HepG2 (cell line): ENCODE measurements around the gene ESR1. TPM values are rescaled to one million over a fixed set of nuclear protein-coding genes. Genes with fewer than 3 reads are reported as not detected.
A peak's percentile ranks its signal among the peaks of the same experiment; 100 is the strongest.

Experiments
- ATF7-NPFF ChIP-seq: sonication (generic); formaldehyde crosslinking; IDR thresholded peaks from 2 replicates; pipeline ENCODE4 v1.8.1; 2023; ENCODE audit warnings: mild to moderate bottlenecking, low read depth, missing genetic modification reagents, moderate library complexity
- CAMTA2 ChIP-seq: sonication (generic); formaldehyde crosslinking; IDR thresholded peaks from 2 replicates; pipeline ENCODE4 v1.4.0; 2020; ENCODE audit warnings: mild to moderate bottlenecking, missing genetic modification reagents, borderline replicate concordance
- GTF2F1 ChIP-seq: fragments of 150-350 bp; IDR thresholded peaks from 2 replicates; pipeline ENCODE4 v1.6.1; 2014; ENCODE audit warnings: low read length
- HHEX ChIP-seq: IDR thresholded peaks from 2 replicates; pipeline ENCODE4 v1.6.1; 2016; ENCODE audit warnings: control low read depth
- MBD4 ChIP-seq: IDR thresholded peaks from 2 replicates; pipeline ENCODE4 v1.6.1; 2012; ENCODE audit warnings: low read length, inconsistent platforms, borderline replicate concordance
- MIXL1 ChIP-seq: IDR thresholded peaks from 2 replicates; pipeline ENCODE4 v1.6.1; 2016
- NPAS2 ChIP-seq: sonication (generic); formaldehyde crosslinking; IDR thresholded peaks from 2 replicates; pipeline ENCODE4 v1.8.0; 2022; ENCODE audit warnings: mild to moderate bottlenecking, missing genetic modification reagents, borderline replicate concordance
- PAF1 ChIP-seq: IDR thresholded peaks from 2 replicates; pipeline ENCODE4 v1.6.1; 2016; ENCODE audit warnings: missing genetic modification reagents, missing compliant biosample characterization
- PHF5A ChIP-seq: IDR thresholded peaks from one replicate; pipeline ENCODE4 v1.6.1; 2018; ENCODE audit warnings: low read depth, missing genetic modification reagents; ENCODE audit not compliant: unreplicated experiment
- RAD21 ChIP-seq: fragments of 450-650 bp; formaldehyde crosslinking; IDR thresholded peaks from 2 replicates; pipeline ENCODE4 v1.5.0; 2020; ENCODE audit warnings: mild to moderate bottlenecking
- SIN3A ChIP-seq: IDR thresholded peaks from 2 replicates; pipeline ENCODE4 v1.6.1; 2011; ENCODE audit warnings: low read depth, mild to moderate bottlenecking, control low read depth, low read length, borderline replicate concordance
- SP140L ChIP-seq: sonication (generic); formaldehyde crosslinking; IDR thresholded peaks from 2 replicates; pipeline ENCODE4 v1.4.0; 2020; ENCODE audit warnings: missing genetic modification reagents, borderline replicate concordance
- TCF7L2 ChIP-seq: IDR thresholded peaks from 2 replicates; pipeline ENCODE4 v1.6.1; 2011; ENCODE audit warnings: mild to moderate bottlenecking, low read depth, low read length, moderate library complexity
- THYN1 ChIP-seq: sonication (generic); formaldehyde crosslinking; IDR thresholded peaks from 2 replicates; pipeline ENCODE4 v1.8.1; 2023; ENCODE audit warnings: low read depth, mild to moderate bottlenecking, moderate library complexity, missing genetic modification reagents, borderline replicate concordance
- TOE1 ChIP-seq: sonication (generic); formaldehyde crosslinking; IDR thresholded peaks from 2 replicates; pipeline ENCODE4 v1.4.0; 2020; ENCODE audit warnings: mild to moderate bottlenecking, missing genetic modification reagents
- ZEB1 ChIP-seq: IDR thresholded peaks from 2 replicates; pipeline ENCODE4 v1.6.1; 2012; ENCODE audit warnings: mild to moderate bottlenecking, low read depth, inconsistent platforms; ENCODE audit not compliant: insufficient replicate concordance
- ZFAT ChIP-seq: sonication (generic); formaldehyde crosslinking; conservative IDR thresholded peaks from 2 replicates; pipeline ENCODE4 v1.8.1; 2023; ENCODE audit warnings: missing genetic modification reagents, inconsistent platforms
- ZNF12 ChIP-seq: sonication (generic); formaldehyde crosslinking; IDR thresholded peaks from 2 replicates; pipeline ENCODE4 v1.5.0; 2020; ENCODE audit warnings: missing genetic modification reagents
- ZNF333 ChIP-seq: sonication (generic); formaldehyde crosslinking; IDR thresholded peaks from 2 replicates; pipeline ENCODE4 v1.4.0; 2020; ENCODE audit warnings: mild to moderate bottlenecking, missing genetic modification reagents, borderline replicate concordance
- ZNF335 ChIP-seq: sonication (generic); formaldehyde crosslinking; IDR thresholded peaks from 2 replicates; pipeline ENCODE4 v1.4.0; 2020; ENCODE audit warnings: missing genetic modification reagents
- ZNF33B ChIP-seq: sonication (generic); formaldehyde crosslinking; IDR thresholded peaks from 2 replicates; pipeline ENCODE4 v1.5.1; 2020; ENCODE audit warnings: mild to moderate bottlenecking, missing genetic modification reagents
- ZNF350 ChIP-seq: sonication (generic); formaldehyde crosslinking; IDR thresholded peaks from 2 replicates; pipeline ENCODE4 v1.4.0; 2020; ENCODE audit warnings: mild to moderate bottlenecking, low read depth, missing genetic modification reagents, borderline replicate concordance
- ZNF556 ChIP-seq: sonication (generic); formaldehyde crosslinking; IDR thresholded peaks from 2 replicates; pipeline ENCODE4 v1.4.0; 2020; ENCODE audit warnings: mild to moderate bottlenecking, missing genetic modification reagents, borderline replicate concordance
- ZNF616 ChIP-seq: sonication (generic); formaldehyde crosslinking; IDR thresholded peaks from 2 replicates; pipeline ENCODE4 v1.5.0; 2020; ENCODE audit warnings: low read depth, mild to moderate bottlenecking, missing genetic modification reagents
- ZNF678 ChIP-seq: sonication (generic); formaldehyde crosslinking; IDR thresholded peaks from 2 replicates; pipeline ENCODE4 v1.4.0; 2020; ENCODE audit warnings: mild to moderate bottlenecking, missing genetic modification reagents
- ZNF883 ChIP-seq: sonication (generic); formaldehyde crosslinking; IDR thresholded peaks from 2 replicates; pipeline ENCODE4 v1.5.1; 2020; ENCODE audit warnings: mild to moderate bottlenecking, missing genetic modification reagents; ENCODE audit errors: not compliant biosample characterization
- polyA plus RNA-seq, 8 experiments: library from polyadenylated mRNA; depleted of rRNA in 3 of 8; stranded (reverse) in 7 of 8; unstranded in 1 of 8; fragments of >200 nt; fragmentation: Illumina TruSeq in 4 of 8; extraction: Trizol in 4 of 8; gene quantifications; 2 replicates each; pipeline versions ENCODE4 v1.2.1 to v1.2.3, GENCODE V29; 2011 to 2016; ENCODE audit warnings: low read depth in 4 of 8, missing spikeins in 1 of 8, mixed read lengths in 1 of 8; ENCODE audit not compliant: insufficient read depth in 1 of 8
- total RNA-seq, 5 experiments: library from RNA; depleted of rRNA; stranded (reverse); fragments of >200 nt; fragmentation: Illumina TruSeq; extraction: Trizol; gene quantifications; 2 replicates each; pipeline ENCODE4 v1.2.3, GENCODE V29; 2016; ENCODE audit warnings: low read depth in 1 of 5
- TF ChIP-seq, protein P1 (sequence below): sonication (generic); formaldehyde crosslinking; IDR thresholded peaks from 2 replicates; pipeline ENCODE4 v1.4.0; 2020; ENCODE audit warnings: low read depth, mild to moderate bottlenecking, missing genetic modification reagents
- TF ChIP-seq, protein P2 (sequence below): IDR thresholded peaks from 2 replicates; pipeline ENCODE4 v1.6.1; 2016; ENCODE audit warnings: missing genetic modification reagents, missing compliant biosample characterization
- TF ChIP-seq, protein P3 (sequence below): sonication (generic); formaldehyde crosslinking; IDR thresholded peaks from 2 replicates; pipeline ENCODE4 v1.8.1; 2023; ENCODE audit warnings: mild to moderate bottlenecking, missing genetic modification reagents
- TF ChIP-seq, protein P4 (sequence below): sonication (generic); formaldehyde crosslinking; IDR thresholded peaks from 2 replicates; pipeline ENCODE4 v1.5.0; 2020; ENCODE audit warnings: missing genetic modification reagents

Gene ESR1
- total and polyA plus RNA-seq, 2 of the 13 experiments (the other 11 are each of a cell fraction or from before 2014, with no cell fraction given) = not detected

DNA sequence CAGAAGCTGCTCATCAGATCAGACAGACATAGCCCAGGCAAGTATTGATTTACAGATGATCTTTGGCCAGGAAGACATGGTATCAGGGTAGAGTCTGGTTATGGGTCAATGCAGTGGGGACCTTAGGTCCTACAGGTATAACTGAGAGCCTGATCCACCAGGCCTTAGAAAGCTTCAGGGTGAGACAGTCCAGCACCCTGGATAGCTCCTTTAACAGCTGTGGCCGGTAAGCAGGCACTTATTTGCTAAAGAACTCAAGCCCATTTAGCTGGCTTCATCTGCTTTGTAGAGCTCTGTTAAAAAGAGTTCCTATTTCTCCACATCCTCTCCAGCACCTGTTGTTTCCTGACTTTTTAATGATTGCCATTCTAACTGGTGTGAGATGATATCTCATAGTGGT lies 39.6 kb downstream of the ESR1 start (continued):
- TF ChIP-seq, protein P1, sequence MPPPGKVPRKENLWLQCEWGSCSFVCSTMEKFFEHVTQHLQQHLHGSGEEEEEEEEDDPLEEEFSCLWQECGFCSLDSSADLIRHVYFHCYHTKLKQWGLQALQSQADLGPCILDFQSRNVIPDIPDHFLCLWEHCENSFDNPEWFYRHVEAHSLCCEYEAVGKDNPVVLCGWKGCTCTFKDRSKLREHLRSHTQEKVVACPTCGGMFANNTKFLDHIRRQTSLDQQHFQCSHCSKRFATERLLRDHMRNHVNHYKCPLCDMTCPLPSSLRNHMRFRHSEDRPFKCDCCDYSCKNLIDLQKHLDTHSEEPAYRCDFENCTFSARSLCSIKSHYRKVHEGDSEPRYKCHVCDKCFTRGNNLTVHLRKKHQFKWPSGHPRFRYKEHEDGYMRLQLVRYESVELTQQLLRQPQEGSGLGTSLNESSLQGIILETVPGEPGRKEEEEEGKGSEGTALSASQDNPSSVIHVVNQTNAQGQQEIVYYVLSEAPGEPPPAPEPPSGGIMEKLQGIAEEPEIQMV (CRISPR knock-in tag) = no peak
- no peak for TF ChIP-seq GTF2F1
- no peak for TF ChIP-seq HHEX
- TF ChIP-seq, protein P2, sequence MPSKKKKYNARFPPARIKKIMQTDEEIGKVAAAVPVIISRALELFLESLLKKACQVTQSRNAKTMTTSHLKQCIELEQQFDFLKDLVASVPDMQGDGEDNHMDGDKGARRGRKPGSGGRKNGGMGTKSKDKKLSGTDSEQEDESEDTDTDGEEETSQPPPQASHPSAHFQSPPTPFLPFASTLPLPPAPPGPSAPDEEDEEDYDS (CRISPR knock-in tag) = no peak
- no peak for TF ChIP-seq ZNF556
- no peak for TF ChIP-seq THYN1 (CRISPR knock-in tag)
- TF ChIP-seq SP140L (CRISPR knock-in tag) = no peak
- no peak for TF ChIP-seq PAF1 (CRISPR knock-in tag)
- TF ChIP-seq TCF7L2 = no peak
- TF ChIP-seq MBD4 = no peak
- TF ChIP-seq ATF7-NPFF (CRISPR knock-in tag) = no peak
- TF ChIP-seq, protein P3, sequence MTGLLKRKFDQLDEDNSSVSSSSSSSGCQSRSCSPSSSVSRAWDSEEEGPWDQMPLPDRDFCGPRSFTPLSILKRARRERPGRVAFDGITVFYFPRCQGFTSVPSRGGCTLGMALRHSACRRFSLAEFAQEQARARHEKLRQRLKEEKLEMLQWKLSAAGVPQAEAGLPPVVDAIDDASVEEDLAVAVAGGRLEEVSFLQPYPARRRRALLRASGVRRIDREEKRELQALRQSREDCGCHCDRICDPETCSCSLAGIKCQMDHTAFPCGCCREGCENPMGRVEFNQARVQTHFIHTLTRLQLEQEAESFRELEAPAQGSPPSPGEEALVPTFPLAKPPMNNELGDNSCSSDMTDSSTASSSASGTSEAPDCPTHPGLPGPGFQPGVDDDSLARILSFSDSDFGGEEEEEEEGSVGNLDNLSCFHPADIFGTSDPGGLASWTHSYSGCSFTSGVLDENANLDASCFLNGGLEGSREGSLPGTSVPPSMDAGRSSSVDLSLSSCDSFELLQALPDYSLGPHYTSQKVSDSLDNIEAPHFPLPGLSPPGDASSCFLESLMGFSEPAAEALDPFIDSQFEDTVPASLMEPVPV (CRISPR knock-in tag) = no peak
- no peak for TF ChIP-seq ZNF616 (CRISPR knock-in tag)
- TF ChIP-seq ZNF678 (CRISPR knock-in tag) = no peak
- TF ChIP-seq ZNF33B (CRISPR knock-in tag) = no peak
- no peak for TF ChIP-seq CAMTA2 (CRISPR knock-in tag)
- TF ChIP-seq NPAS2 = no peak
- no peak for TF ChIP-seq ZNF883 (CRISPR knock-in tag)
- TF ChIP-seq ZEB1 = no peak
- TF ChIP-seq ZFAT = no peak
- no peak for TF ChIP-seq ZNF350 (CRISPR knock-in tag)
- no peak for TF ChIP-seq PHF5A
- no peak for TF ChIP-seq RAD21 (CRISPR knock-in tag)
- 0 out of 2 replicates have a peak, but pooled peaks have one; percentile 26 for TF ChIP-seq ZNF12
- 0 out of 2 replicates have a peak, but pooled peaks have one; percentile 18 for TF ChIP-seq MIXL1 (CRISPR knock-in tag)
- TF ChIP-seq ZNF335 (CRISPR knock-in tag) = no peak
- TF ChIP-seq ZNF333 (CRISPR knock-in tag) = no peak
- 0 out of 2 replicates have a peak, but pooled peaks have one; percentile 59 for TF ChIP-seq SIN3A
- TF ChIP-seq, protein P4, sequence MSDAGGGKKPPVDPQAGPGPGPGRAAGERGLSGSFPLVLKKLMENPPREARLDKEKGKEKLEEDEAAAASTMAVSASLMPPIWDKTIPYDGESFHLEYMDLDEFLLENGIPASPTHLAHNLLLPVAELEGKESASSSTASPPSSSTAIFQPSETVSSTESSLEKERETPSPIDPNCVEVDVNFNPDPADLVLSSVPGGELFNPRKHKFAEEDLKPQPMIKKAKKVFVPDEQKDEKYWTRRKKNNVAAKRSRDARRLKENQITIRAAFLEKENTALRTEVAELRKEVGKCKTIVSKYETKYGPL = peak; percentile 57; the same call in 1 of the 2 replicates
- TF ChIP-seq TOE1 (CRISPR knock-in tag) = no peak
